ENCODE data around the gene ORMDL2.

Gene ORMDL2

GRCh38 chr12:55795950-55796349 lies 21.9 kb upstream of the ORMDL2 start (continued):
- TF ChIP-seq, protein P1, sequence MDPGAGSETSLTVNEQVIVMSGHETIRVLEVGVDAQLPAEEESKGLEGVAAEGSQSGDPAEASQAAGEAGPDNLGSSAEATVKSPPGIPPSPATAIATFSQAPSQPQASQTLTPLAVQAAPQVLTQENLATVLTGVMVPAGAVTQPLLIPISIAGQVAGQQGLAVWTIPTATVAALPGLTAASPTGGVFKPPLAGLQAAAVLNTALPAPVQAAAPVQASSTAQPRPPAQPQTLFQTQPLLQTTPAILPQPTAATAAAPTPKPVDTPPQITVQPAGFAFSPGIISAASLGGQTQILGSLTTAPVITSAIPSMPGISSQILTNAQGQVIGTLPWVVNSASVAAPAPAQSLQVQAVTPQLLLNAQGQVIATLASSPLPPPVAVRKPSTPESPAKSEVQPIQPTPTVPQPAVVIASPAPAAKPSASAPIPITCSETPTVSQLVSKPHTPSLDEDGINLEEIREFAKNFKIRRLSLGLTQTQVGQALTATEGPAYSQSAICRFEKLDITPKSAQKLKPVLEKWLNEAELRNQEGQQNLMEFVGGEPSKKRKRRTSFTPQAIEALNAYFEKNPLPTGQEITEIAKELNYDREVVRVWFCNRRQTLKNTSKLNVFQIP (CRISPR knock-in tag; IDR thresholded peaks at IDR 0.05; ENCODE audit: borderline replicate concordance, low read depth) = no peak
- TF ChIP-seq SNAI2 (CRISPR knock-in tag; IDR thresholded peaks at IDR 0.05) = no peak
- TF ChIP-seq PPARA (CRISPR knock-in tag; IDR thresholded peaks at IDR 0.05; ENCODE audit: borderline replicate concordance) = no peak
- TF ChIP-seq ISL1 (CRISPR knock-in tag; IDR thresholded peaks at IDR 0.05) = no peak
- no peak for TF ChIP-seq ZNF565 (CRISPR knock-in tag; conservative IDR thresholded peaks at IDR 0.05; ENCODE audit: low read depth)
- no peak for TF ChIP-seq BACH2 (CRISPR knock-in tag; IDR thresholded peaks at IDR 0.05; ENCODE audit: borderline replicate concordance)
- TF ChIP-seq ARNTL (CRISPR knock-in tag; IDR thresholded peaks at IDR 0.05; ENCODE audit: borderline replicate concordance, low read depth) = no peak
- TF ChIP-seq RARB (CRISPR knock-in tag; IDR thresholded peaks at IDR 0.05) = no peak
- TF ChIP-seq OSR1 (CRISPR knock-in tag; IDR thresholded peaks at IDR 0.05) = no peak
- no peak for TF ChIP-seq CSDC2 (CRISPR knock-in tag; IDR thresholded peaks at IDR 0.05)

DNA sequence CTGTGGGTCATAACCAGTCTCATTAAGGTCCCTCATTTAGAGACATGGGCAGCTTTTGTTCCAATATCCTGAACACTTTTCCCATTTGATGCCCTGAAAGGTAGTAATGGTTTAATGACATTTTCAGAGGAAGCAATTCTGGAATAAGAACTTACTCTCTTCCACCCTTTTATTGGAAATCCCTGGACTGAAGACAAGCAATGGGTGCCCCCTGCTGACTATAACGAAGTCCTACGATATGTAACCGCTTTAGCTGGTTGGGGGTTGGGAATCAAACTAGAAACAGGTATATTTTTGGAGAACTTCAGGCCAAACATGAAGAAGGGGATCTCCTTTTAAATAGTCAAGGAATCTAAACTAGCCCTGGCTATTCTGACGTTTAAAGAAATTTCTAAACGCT lies 20.8 kb upstream of the ORMDL2 start:
- TF ChIP-seq ZC3H10 (CRISPR knock-in tag; IDR thresholded peaks at IDR 0.05) (no peak), TCF4 (CRISPR knock-in tag; IDR thresholded peaks at IDR 0.05; ENCODE audit: borderline replicate concordance) (no peak), ZFP30 (CRISPR knock-in tag; IDR thresholded peaks at IDR 0.05) (no peak), OSR1 (CRISPR knock-in tag; IDR thresholded peaks at IDR 0.05) (no peak)
- ATAC-seq = peak; percentile 81

DNA sequence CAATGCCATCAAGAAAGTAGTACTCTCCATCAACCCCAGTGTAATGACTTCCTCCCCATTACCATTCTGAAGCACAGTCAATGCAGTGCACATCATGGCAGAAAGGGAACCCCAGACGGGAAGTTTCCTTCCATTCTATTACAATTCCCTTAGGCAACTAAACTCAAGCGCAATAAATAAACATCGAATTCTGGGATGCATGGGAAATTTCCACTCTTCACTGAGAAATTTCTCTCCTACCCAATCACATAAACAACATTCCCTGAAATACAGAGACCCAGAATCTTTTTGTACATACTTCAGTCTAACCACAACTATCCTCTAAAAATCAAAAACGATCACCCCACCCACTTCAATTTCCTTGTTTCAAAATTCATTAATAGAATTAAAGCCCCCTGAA lies 20.3 kb upstream of the ORMDL2 start:
- no peak for ATAC-seq
- TF ChIP-seq ZC3H10 (CRISPR knock-in tag; IDR thresholded peaks at IDR 0.05) = no peak
- TF ChIP-seq CSRNP3 (CRISPR knock-in tag; IDR thresholded peaks at IDR 0.05) = no peak
- no peak for TF ChIP-seq SNAI2 (CRISPR knock-in tag; IDR thresholded peaks at IDR 0.05)
- TF ChIP-seq, protein P2, sequence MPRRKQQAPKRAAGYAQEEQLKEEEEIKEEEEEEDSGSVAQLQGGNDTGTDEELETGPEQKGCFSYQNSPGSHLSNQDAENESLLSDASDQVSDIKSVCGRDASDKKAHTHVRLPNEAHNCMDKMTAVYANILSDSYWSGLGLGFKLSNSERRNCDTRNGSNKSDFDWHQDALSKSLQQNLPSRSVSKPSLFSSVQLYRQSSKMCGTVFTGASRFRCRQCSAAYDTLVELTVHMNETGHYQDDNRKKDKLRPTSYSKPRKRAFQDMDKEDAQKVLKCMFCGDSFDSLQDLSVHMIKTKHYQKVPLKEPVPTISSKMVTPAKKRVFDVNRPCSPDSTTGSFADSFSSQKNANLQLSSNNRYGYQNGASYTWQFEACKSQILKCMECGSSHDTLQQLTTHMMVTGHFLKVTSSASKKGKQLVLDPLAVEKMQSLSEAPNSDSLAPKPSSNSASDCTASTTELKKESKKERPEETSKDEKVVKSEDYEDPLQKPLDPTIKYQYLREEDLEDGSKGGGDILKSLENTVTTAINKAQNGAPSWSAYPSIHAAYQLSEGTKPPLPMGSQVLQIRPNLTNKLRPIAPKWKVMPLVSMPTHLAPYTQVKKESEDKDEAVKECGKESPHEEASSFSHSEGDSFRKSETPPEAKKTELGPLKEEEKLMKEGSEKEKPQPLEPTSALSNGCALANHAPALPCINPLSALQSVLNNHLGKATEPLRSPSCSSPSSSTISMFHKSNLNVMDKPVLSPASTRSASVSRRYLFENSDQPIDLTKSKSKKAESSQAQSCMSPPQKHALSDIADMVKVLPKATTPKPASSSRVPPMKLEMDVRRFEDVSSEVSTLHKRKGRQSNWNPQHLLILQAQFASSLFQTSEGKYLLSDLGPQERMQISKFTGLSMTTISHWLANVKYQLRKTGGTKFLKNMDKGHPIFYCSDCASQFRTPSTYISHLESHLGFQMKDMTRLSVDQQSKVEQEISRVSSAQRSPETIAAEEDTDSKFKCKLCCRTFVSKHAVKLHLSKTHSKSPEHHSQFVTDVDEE (CRISPR knock-in tag; IDR thresholded peaks at IDR 0.05) = no peak
- TF ChIP-seq RARB (CRISPR knock-in tag; IDR thresholded peaks at IDR 0.05) = no peak
- TF ChIP-seq ESRRG (CRISPR knock-in tag; IDR thresholded peaks at IDR 0.05) = no peak
- TF ChIP-seq PATZ1 (CRISPR knock-in tag; IDR thresholded peaks at IDR 0.05; ENCODE audit: borderline replicate concordance) = no peak
- no peak for TF ChIP-seq BACH2 (CRISPR knock-in tag; IDR thresholded peaks at IDR 0.05; ENCODE audit: borderline replicate concordance)
- TF ChIP-seq TCF4 (CRISPR knock-in tag; IDR thresholded peaks at IDR 0.05; ENCODE audit: borderline replicate concordance) = no peak
- TF ChIP-seq OSR1 (CRISPR knock-in tag; IDR thresholded peaks at IDR 0.05) = no peak
- no peak for TF ChIP-seq GLIS3 (CRISPR knock-in tag; IDR thresholded peaks at IDR 0.05)
- TF ChIP-seq ZFP3 (CRISPR knock-in tag; IDR thresholded peaks at IDR 0.05) = no peak
- no peak for TF ChIP-seq ARNTL (CRISPR knock-in tag; IDR thresholded peaks at IDR 0.05; ENCODE audit: borderline replicate concordance, low read depth)
- no peak for TF ChIP-seq PPARA (CRISPR knock-in tag; IDR thresholded peaks at IDR 0.05; ENCODE audit: borderline replicate concordance)
- TF ChIP-seq, protein P3, sequence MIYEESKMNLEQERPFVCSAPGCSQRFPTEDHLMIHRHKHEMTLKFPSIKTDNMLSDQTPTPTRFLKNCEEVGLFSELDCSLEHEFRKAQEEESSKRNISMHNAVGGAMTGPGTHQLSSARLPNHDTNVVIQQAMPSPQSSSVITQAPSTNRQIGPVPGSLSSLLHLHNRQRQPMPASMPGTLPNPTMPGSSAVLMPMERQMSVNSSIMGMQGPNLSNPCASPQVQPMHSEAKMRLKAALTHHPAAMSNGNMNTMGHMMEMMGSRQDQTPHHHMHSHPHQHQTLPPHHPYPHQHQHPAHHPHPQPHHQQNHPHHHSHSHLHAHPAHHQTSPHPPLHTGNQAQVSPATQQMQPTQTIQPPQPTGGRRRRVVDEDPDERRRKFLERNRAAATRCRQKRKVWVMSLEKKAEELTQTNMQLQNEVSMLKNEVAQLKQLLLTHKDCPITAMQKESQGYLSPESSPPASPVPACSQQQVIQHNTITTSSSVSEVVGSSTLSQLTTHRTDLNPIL (CRISPR knock-in tag; IDR thresholded peaks at IDR 0.05; ENCODE audit: low read depth) = no peak
- no peak for TF ChIP-seq ZNF565 (CRISPR knock-in tag; conservative IDR thresholded peaks at IDR 0.05; ENCODE audit: low read depth)
- no peak for TF ChIP-seq TOX (CRISPR knock-in tag; IDR thresholded peaks at IDR 0.05; ENCODE audit: borderline replicate concordance)
- no peak for TF ChIP-seq ZNF8 (CRISPR knock-in tag; IDR thresholded peaks at IDR 0.05)
- TF ChIP-seq, protein P1 (CRISPR knock-in tag; IDR thresholded peaks at IDR 0.05; ENCODE audit: borderline replicate concordance, low read depth) = no peak
- TF ChIP-seq ZNF70 (CRISPR knock-in tag; IDR thresholded peaks at IDR 0.05) = no peak

Measured in SK-N-SH treated with all-trans-retinoic acid at 6 μM for 48 hours (cell line).